HepG2 (cell line): Measurements from ENCODE around the gene HS3ST3A1. TPM values are rescaled to one million over a fixed set of nuclear protein-coding genes. Genes with fewer than 3 reads are reported as not detected.

ENCODE experiments used
- ATAC-seq: fragments of 200-7000 bp; cut with Tn5 transposase; 3 replicates; pipeline ENCODE4 v1.9.1; 2020; ENCODE audit warnings: mild to moderate bottlenecking, moderate library complexity
- BruUV-seq: library from RNA; stranded (reverse); fragments of 400-500 nt; replicated peaks from 2 replicates; lab custom pipeline; 2021; lab: Mats Ljungman, UMichigan
- CTCF ChIA-PET: fragments of 300-600 bp; formaldehyde crosslinking; extraction: SDS; loops from one replicate; lab custom pipeline; 2021; ENCODE audit warnings: low total read pairs, inconsistent platforms, low intra/inter-chr PET ratio; lab: Yijun Ruan, JAX
- POLR2A ChIA-PET: fragments of 350-600 bp; sonication (Branson Sonifier 250); formaldehyde crosslinking; loops from one replicate; lab custom pipeline; 2020; ENCODE audit warnings: antibody characterized with exemption, inconsistent platforms; lab: Yijun Ruan, JAX
- DNase-seq: peaks from one replicate; pipeline ENCODE4 v3.0.0-alpha.2; 2015; ENCODE audit warnings: low spot score
- FAIRE-seq: peaks from 3 replicates; lab custom pipeline; 2011; peaks lifted over from hg19 to GRCh38; lab: Jason Lieb, UNC
- H2AFZ ChIP-seq: one replicate; pipeline ENCODE4 v1.6.1; 2011; ENCODE audit warnings: low read length, inconsistent platforms
- H3K27ac ChIP-seq: fragments of 300-600 bp; 3 replicates; pipeline ENCODE4 v1.8.0; 2011; ENCODE audit warnings: mixed run types, mild to moderate bottlenecking, mixed read lengths, low read length, inconsistent platforms; ENCODE audit not compliant: insufficient read depth; ENCODE audit errors: extremely low read length
- H3K27me3 ChIP-seq, 2 experiments: fragments of 200-600 bp in 1 of 2; 2 replicates in 1 of 2; 3 replicates in 1 of 2; pipeline versions ENCODE4 v1.6.0 to v1.8.0; 2011; ENCODE audit warnings: low read length in 2 of 2, mild to moderate bottlenecking in 2 of 2, moderate library complexity in 2 of 2, inconsistent platforms in 1 of 2; ENCODE audit not compliant: insufficient read depth in 2 of 2, control insufficient read depth in 1 of 2
- H3K36me3 ChIP-seq, 2 experiments: fragments of 200-600 bp in 1 of 2; replicated peaks in 1 of 2; 2 replicates in 1 of 2; 3 replicates in 1 of 2; pipeline versions ENCODE4 v1.5.1 to v1.8.0; 2011; ENCODE audit warnings: low read length in 2 of 2, inconsistent platforms in 1 of 2; ENCODE audit not compliant: insufficient read depth in 2 of 2, control insufficient read depth in 1 of 2
- H3K4me1 ChIP-seq: 2 replicates; pipeline ENCODE4 v1.5.1; 2012; ENCODE audit warnings: low read length, inconsistent platforms; ENCODE audit not compliant: insufficient read depth
- H3K4me2 ChIP-seq: 2 replicates; pipeline ENCODE4 v1.6.0; 2011; ENCODE audit warnings: low read depth, low read length, inconsistent platforms
- H3K4me3 ChIP-seq, 3 experiments: fragments of 200-600 bp in 1 of 3; sonication (generic), shearing (Covaris generic) in 1 of 3; replicated peaks in 1 of 3; 2 replicates each; pipeline ENCODE4 v1.5.1; 2011 to 2016; ENCODE audit warnings: low read length in 3 of 3, inconsistent platforms in 2 of 3, low read depth in 2 of 3, mild to moderate bottlenecking in 2 of 3, control low read depth in 1 of 3, mixed read lengths in 1 of 3; ENCODE audit not compliant: insufficient read depth in 1 of 3
- H3K79me2 ChIP-seq: one replicate; pipeline ENCODE4 v1.6.1; 2011; ENCODE audit warnings: low read length, inconsistent platforms; ENCODE audit not compliant: insufficient read depth
- H3K9ac ChIP-seq: 2 replicates; pipeline ENCODE4 v1.6.0; 2011; ENCODE audit warnings: mild to moderate bottlenecking, low read depth, low read length, inconsistent platforms; ENCODE audit not compliant: insufficient read depth
- H3K9me3 ChIP-seq: 2 replicates; pipeline ENCODE4 v1.5.1; 2012; ENCODE audit warnings: mild to moderate bottlenecking, low read length
- H4K20me1 ChIP-seq: 2 replicates; pipeline ENCODE4 v1.6.0; 2011; ENCODE audit warnings: inconsistent platforms, mild to moderate bottlenecking, low read length, moderate library complexity; ENCODE audit not compliant: insufficient read depth
- JUN ChIP-seq: sonication (generic); formaldehyde crosslinking; IDR thresholded peaks from 2 replicates; pipeline ENCODE4 v1.4.0; 2020; ENCODE audit warnings: mild to moderate bottlenecking, missing genetic modification reagents
- MZF1 ChIP-seq: sonication (generic); formaldehyde crosslinking; IDR thresholded peaks from 2 replicates; pipeline ENCODE4 v1.8.1; 2023; ENCODE audit warnings: mild to moderate bottlenecking, missing genetic modification reagents, borderline replicate concordance
- RXRA ChIP-seq: sonication (generic); formaldehyde crosslinking; IDR thresholded peaks from 2 replicates; pipeline ENCODE4 v1.5.1; 2020; ENCODE audit warnings: missing genetic modification reagents
- SALL2 ChIP-seq: sonication (generic); formaldehyde crosslinking; IDR thresholded peaks from 2 replicates; pipeline ENCODE4 v1.8.1; 2023; ENCODE audit warnings: mild to moderate bottlenecking, missing genetic modification reagents, inconsistent platforms
- SPEN ChIP-seq: sonication (generic); formaldehyde crosslinking; IDR thresholded peaks from 2 replicates; pipeline ENCODE4 v1.5.1; 2020; ENCODE audit warnings: low read depth, mild to moderate bottlenecking, missing genetic modification reagents
- TAF1 ChIP-seq: sonication (generic); formaldehyde crosslinking; IDR thresholded peaks from 2 replicates; pipeline ENCODE4 v1.4.0; 2020; ENCODE audit warnings: missing genetic modification reagents
- TBX3 ChIP-seq: fragments of 450-650 bp; IDR thresholded peaks from 2 replicates; pipeline ENCODE4 v1.6.1; 2017; ENCODE audit warnings: antibody characterized with exemption, mild to moderate bottlenecking, inconsistent platforms, borderline replicate concordance
- THAP11 ChIP-seq: IDR thresholded peaks from 2 replicates; pipeline ENCODE4 v1.6.1; 2016; ENCODE audit warnings: missing biosample characterization, missing genetic modification reagents
- XBP1 ChIP-seq: sonication (generic); formaldehyde crosslinking; IDR thresholded peaks from 2 replicates; pipeline ENCODE4 v1.5.0; 2020; ENCODE audit warnings: missing genetic modification reagents
- ZBTB3 ChIP-seq: sonication (generic); formaldehyde crosslinking; IDR thresholded peaks from 2 replicates; pipeline ENCODE4 v1.4.0; 2020; ENCODE audit warnings: low read depth, mild to moderate bottlenecking, moderate library complexity, missing genetic modification reagents, borderline replicate concordance
- ZNF251 ChIP-seq: sonication (generic); formaldehyde crosslinking; IDR thresholded peaks from 2 replicates; pipeline ENCODE4 v1.9.0; 2021; ENCODE audit warnings: mild to moderate bottlenecking, missing genetic modification reagents
- ZNF253 ChIP-seq: sonication (generic); formaldehyde crosslinking; IDR thresholded peaks from 2 replicates; pipeline ENCODE4 v1.8.0; 2022; ENCODE audit warnings: mild to moderate bottlenecking, missing genetic modification reagents, borderline replicate concordance
- ZNF263 ChIP-seq: sonication (generic); formaldehyde crosslinking; IDR thresholded peaks from 2 replicates; pipeline ENCODE4 v1.4.0; 2020; ENCODE audit warnings: missing genetic modification reagents
- ZNF496 ChIP-seq: sonication (generic); formaldehyde crosslinking; IDR thresholded peaks from 2 replicates; pipeline ENCODE4 v1.8.1; 2023; ENCODE audit warnings: mild to moderate bottlenecking, moderate library complexity, missing genetic modification reagents; ENCODE audit not compliant: insufficient replicate concordance
- ZNF629 ChIP-seq: sonication (generic); formaldehyde crosslinking; conservative IDR thresholded peaks from 2 replicates; pipeline ENCODE4 v1.5.0; 2020; ENCODE audit warnings: missing genetic modification reagents
- ZNF777 ChIP-seq: sonication (generic); formaldehyde crosslinking; IDR thresholded peaks from 2 replicates; pipeline ENCODE4 v1.4.0; 2020; ENCODE audit warnings: missing genetic modification reagents
- WGBS: methylation state at CpG from one replicate; pipeline ENCODE4 v1.1.6; 2017; ENCODE audit warnings: low lambda C conversion rate; 5-methylcytosine and 5-hydroxymethylcytosine counted together
- in situ Hi-C: cut with HindIII; loops from 2 replicates; pipeline ENCODE4 v1.10.0; 2017; ENCODE audit warnings: low pct_unique_long_range_greater_than_20kb; ENCODE audit not compliant: extremely low pct_ligation_motif_present
- intact Hi-C: fragments of 100-400 bp; cut with micrococcal nuclease; formaldehyde crosslinking; loops from one replicate; pipeline ENCODE4 v1.10.0; 2022; ENCODE audit not compliant: unreplicated experiment
- polyA plus RNA-seq, 8 experiments: library from polyadenylated mRNA; depleted of rRNA in 3 of 8; stranded (reverse) in 7 of 8; unstranded in 1 of 8; fragments of >200 nt; fragmentation: Illumina TruSeq in 4 of 8; extraction: Trizol in 4 of 8; gene quantifications; 2 replicates each; pipeline versions ENCODE4 v1.2.1 to v1.2.3, GENCODE V29; 2011 to 2016; ENCODE audit warnings: low read depth in 4 of 8, missing spikeins in 1 of 8, mixed read lengths in 1 of 8; ENCODE audit not compliant: insufficient read depth in 1 of 8
- total RNA-seq, 5 experiments: library from RNA; depleted of rRNA; stranded (reverse); fragments of >200 nt; fragmentation: Illumina TruSeq; extraction: Trizol; gene quantifications; 2 replicates each; pipeline ENCODE4 v1.2.3, GENCODE V29; 2016; ENCODE audit warnings: low read depth in 1 of 5
- TF ChIP-seq, protein P1 (sequence below): sonication (generic); formaldehyde crosslinking; IDR thresholded peaks from 2 replicates; pipeline ENCODE4 v1.8.1; 2023; ENCODE audit warnings: missing genetic modification reagents, mild to moderate bottlenecking, borderline replicate concordance
- TF ChIP-seq, protein P2 (sequence below): IDR thresholded peaks from 2 replicates; pipeline ENCODE4 v1.6.1; 2016; ENCODE audit warnings: control low read depth
- TF ChIP-seq, protein P3 (sequence below): sonication (generic); formaldehyde crosslinking; IDR thresholded peaks from 2 replicates; pipeline ENCODE4 v1.8.1; 2023; ENCODE audit warnings: mild to moderate bottlenecking, missing genetic modification reagents, borderline replicate concordance
- TF ChIP-seq, protein P4 (sequence below): sonication (generic); formaldehyde crosslinking; IDR thresholded peaks from 2 replicates; pipeline ENCODE4 v1.5.1; 2020; ENCODE audit warnings: missing genetic modification reagents, mild to moderate bottlenecking, borderline replicate concordance

The HS3ST3A1 gene
- total and polyA plus RNA-seq, 2 of the 13 experiments (the other 11 are each of a cell fraction or from before 2014, with no cell fraction given), result 1.3 to 3.5 TPM

DNA sequence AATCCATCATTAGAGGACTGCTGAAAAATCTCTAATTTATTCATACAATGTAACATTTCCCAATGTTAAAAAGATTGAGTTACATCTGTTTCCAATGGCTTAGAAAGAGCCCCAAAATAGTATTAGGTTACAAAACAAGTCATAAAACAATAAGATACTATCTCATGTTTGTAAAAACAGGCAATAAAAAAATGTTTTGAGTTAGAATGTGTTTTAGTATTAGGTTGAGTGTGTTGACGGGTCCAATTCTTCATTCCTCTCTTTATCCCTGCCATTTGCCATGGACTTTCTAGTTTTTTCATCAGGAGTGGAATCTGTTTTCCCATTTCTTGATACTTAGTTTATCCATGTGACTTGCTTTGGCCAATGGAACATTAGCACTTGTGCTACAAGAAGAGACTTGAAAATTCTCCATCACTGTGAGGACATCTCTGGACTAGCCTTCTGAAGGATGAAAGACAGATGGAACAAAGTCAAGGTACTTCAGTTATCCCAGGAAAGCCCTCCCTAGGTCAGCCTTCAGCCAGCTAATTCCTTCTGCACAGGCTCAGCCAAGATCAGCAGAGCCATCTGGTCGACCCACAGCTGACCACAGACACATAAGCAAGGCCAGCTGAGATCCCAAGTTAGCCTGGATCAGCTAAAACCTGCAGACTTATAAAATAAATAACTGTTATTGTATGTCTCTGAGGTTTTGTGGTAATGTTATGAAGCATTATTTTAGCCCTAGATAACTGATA is 83.3 kb downstream of the HS3ST3A1 start:
- H3K4me3 ChIP-seq, result no peak overlapping the region
- peaks cover 10% of the 10 kb centered on the region for H3K4me1 ChIP-seq
- 17% methylated on average over 2 of the region's 2 CpGs for WGBS
- no peaks in the 10 kb centered on the region for H3K36me3 ChIP-seq
- TF ChIP-seq, protein P1, sequence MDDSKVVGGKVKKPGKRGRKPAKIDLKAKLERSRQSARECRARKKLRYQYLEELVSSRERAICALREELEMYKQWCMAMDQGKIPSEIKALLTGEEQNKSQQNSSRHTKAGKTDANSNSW, result no peak
- TF ChIP-seq ZNF251 (CRISPR knock-in tag) (no peak), THAP11 (CRISPR knock-in tag) (no peak), SALL2 (no peak), ZNF263 (no peak), ZNF253 (CRISPR knock-in tag) (no peak), ZNF629 (CRISPR knock-in tag) (no peak), TBX3 (no peak), JUN (no peak), RXRA (no peak), MZF1 (CRISPR knock-in tag) (no peak), XBP1 (CRISPR knock-in tag) (no peak), ZNF777 (CRISPR knock-in tag) (no peak), ZBTB3 (CRISPR knock-in tag) (no peak), SPEN (CRISPR knock-in tag) (no peak), ZNF496 (CRISPR knock-in tag) (no peak), TAF1 (CRISPR knock-in tag) (no peak)
- TF ChIP-seq, protein P2, sequence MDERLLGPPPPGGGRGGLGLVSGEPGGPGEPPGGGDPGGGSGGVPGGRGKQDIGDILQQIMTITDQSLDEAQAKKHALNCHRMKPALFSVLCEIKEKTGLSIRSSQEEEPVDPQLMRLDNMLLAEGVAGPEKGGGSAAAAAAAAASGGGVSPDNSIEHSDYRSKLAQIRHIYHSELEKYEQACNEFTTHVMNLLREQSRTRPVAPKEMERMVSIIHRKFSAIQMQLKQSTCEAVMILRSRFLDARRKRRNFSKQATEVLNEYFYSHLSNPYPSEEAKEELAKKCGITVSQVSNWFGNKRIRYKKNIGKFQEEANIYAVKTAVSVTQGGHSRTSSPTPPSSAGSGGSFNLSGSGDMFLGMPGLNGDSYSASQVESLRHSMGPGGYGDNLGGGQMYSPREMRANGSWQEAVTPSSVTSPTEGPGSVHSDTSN, result no peak
- TF ChIP-seq, protein P3, sequence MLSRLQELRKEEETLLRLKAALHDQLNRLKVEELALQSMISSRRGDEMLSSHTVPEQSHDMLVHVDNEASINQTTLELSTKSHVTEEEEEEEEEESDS (CRISPR knock-in tag), result no peak
- TF ChIP-seq, protein P4, sequence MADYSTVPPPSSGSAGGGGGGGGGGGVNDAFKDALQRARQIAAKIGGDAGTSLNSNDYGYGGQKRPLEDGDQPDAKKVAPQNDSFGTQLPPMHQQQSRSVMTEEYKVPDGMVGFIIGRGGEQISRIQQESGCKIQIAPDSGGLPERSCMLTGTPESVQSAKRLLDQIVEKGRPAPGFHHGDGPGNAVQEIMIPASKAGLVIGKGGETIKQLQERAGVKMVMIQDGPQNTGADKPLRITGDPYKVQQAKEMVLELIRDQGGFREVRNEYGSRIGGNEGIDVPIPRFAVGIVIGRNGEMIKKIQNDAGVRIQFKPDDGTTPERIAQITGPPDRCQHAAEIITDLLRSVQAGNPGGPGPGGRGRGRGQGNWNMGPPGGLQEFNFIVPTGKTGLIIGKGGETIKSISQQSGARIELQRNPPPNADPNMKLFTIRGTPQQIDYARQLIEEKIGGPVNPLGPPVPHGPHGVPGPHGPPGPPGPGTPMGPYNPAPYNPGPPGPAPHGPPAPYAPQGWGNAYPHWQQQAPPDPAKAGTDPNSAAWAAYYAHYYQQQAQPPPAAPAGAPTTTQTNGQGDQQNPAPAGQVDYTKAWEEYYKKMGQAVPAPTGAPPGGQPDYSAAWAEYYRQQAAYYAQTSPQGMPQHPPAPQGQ (CRISPR knock-in tag), result no peak
- no peaks in the 10 kb centered on the region for H3K79me2 ChIP-seq
- no peak overlapping the region for H2AFZ ChIP-seq
- in situ Hi-C loops, result no loop called here
- intact Hi-C loops, result no loop called here
- no TSS peak for BruUV-seq
- no peaks in the 10 kb centered on the region for H3K27me3 ChIP-seq
- FAIRE-seq (no peak), ATAC-seq (no peak), DNase-seq (no peak)
- H3K9ac ChIP-seq, result no peak overlapping the region
- H3K4me2 ChIP-seq, result no peak overlapping the region
- ChIA-PET CTCF (no interaction called here), POLR2A (no interaction called here)
- no peak overlapping the region for H3K27ac ChIP-seq
- H4K20me1 ChIP-seq, result no peaks in the 10 kb centered on the region
- no peaks in the 10 kb centered on the region for H3K9me3 ChIP-seq
